Upper lobe of left lung (tissue), 6 donors: ENCODE measurements around the gene BANF1. TPM values are rescaled to one million over a fixed set of nuclear protein-coding genes. Genes with fewer than 3 reads are reported as not detected.
"Not testable (repeated sequence)": the region's sequence is repeated elsewhere in the genome, so short reads cannot be mapped to it uniquely, and the experiment has no call there.

Source experiments
- ATAC-seq, 2 donors: fragments of 200-7000 bp; cut with Tn5 transposase; one replicate each; pipeline ENCODE4 v1.9.1; 2022; ENCODE audit warnings: mild to moderate bottlenecking in 2 of 2, moderate library complexity in 2 of 2; ENCODE audit not compliant: low FRiP score in 2 of 2
- DNase-seq, 2 donors: peaks; one replicate each; pipeline ENCODE4 v3.0.0-alpha.2; 2019 to 2020
- H3K27ac ChIP-seq, 4 donors: fragments of 200-600 bp; sonication (generic); one replicate each; pipeline ENCODE4 v1.5.1; 2016 to 2019
- H3K27me3 ChIP-seq, 4 donors: fragments of 200-600 bp; sonication (generic); one replicate each; pipeline ENCODE4 v1.5.1; 2017 to 2019
- H3K36me3 ChIP-seq, 4 donors: fragments of 200-600 bp; sonication (generic); one replicate each; pipeline ENCODE4 v1.5.1; 2016 to 2019
- H3K4me1 ChIP-seq, 4 donors: fragments of 200-600 bp; sonication (generic); one replicate each; pipeline ENCODE4 v1.5.1; 2018 to 2019
- H3K4me3 ChIP-seq, 4 donors: fragments of 200-600 bp; sonication (generic); one replicate each; pipeline ENCODE4 v1.5.1; 2017 to 2019; ENCODE audit warnings: mild to moderate bottlenecking in 2 of 4, moderate library complexity in 1 of 4
- H3K9me3 ChIP-seq, 4 donors: fragments of 200-600 bp; sonication (generic); one replicate each; pipeline ENCODE4 v1.5.1; 2018 to 2019
- CTCF ChIP-seq, 6 experiments: fragments of 450-650 bp in 4 of 6; fragments of 200-600 bp in 2 of 6; sonication (generic) in 2 of 6; IDR thresholded peaks; one replicate each; pipeline ENCODE4 v1.5.1; 2016 to 2019; ENCODE audit warnings: antibody characterized with exemption in 6 of 6
- EP300 ChIP-seq, 4 donors: sonication (generic); formaldehyde crosslinking; IDR thresholded peaks; one replicate each; pipeline ENCODE4 v1.5.1; 2017; ENCODE audit warnings: antibody characterized with exemption in 4 of 4, control low read depth in 2 of 4
- POLR2A ChIP-seq, 4 donors: fragments of 450-650 bp; IDR thresholded peaks; one replicate each; pipeline ENCODE4 v1.5.1; 2016 to 2017; ENCODE audit warnings: antibody characterized with exemption in 4 of 4, mild to moderate bottlenecking in 2 of 4
- POLR2AphosphoS5 ChIP-seq, 2 donors: sonication (generic); formaldehyde crosslinking; IDR thresholded peaks; one replicate each; pipeline ENCODE4 v1.5.1; 2017; ENCODE audit warnings: antibody characterized with exemption in 2 of 2
- WGBS, 2 donors: methylation state at CpG; one replicate each; pipeline ENCODE4 v1.1.5; 2017 to 2018; 5-methylcytosine and 5-hydroxymethylcytosine counted together
- total RNA-seq, 6 donors: library from RNA; depleted of rRNA in 4 of 6; stranded (reverse); fragments of >200 nt in 4 of 6; gene quantifications; one replicate each; pipeline versions ENCODE4 v1.1.0 to v1.2.1, GENCODE V29; 2016 to 2021
- donor health status: DM: no; HTN: no; CAD: no; lungs with moderate emphysema.
- donor health status: DM: no; HTN: yes; CAD: no; lungs with severe emphysema.

BANF1 gene
- total RNA-seq, 6 donors from 2014 or later = 32.5 to 201 (median 53.8) TPM

- Histone ChIP-seq H3K9me3 (no peaks in the 10 kb centered on the region), H3K27ac (peak overlapping the region in 1 of 4 donors; percentile 38), H3K4me3 (no peak overlapping the region), H3K36me3 (peaks cover 0 to 18% (median 8%) of the 10 kb centered on the region in 4 donors), H3K27me3 (peaks cover 0 to 10% (median 4%) of the 10 kb centered on the region in 4 donors), H3K4me1 (peaks cover 16 to 19% (median 17%) of the 10 kb centered on the region in 4 donors)
- TF ChIP-seq POLR2AphosphoS5 (IDR thresholded peaks at IDR 0.05) (no peak), EP300 (IDR thresholded peaks at IDR 0.05) (no peak), POLR2A (IDR thresholded peaks at IDR 0.05) (no peak), CTCF (IDR thresholded peaks at IDR 0.05) (no peak)
- WGBS, 2 donors = 45 to 47% methylated on average over 4 to 5 of the region's 5 CpGs
- ATAC-seq (no peak), DNase-seq (no peak)
Measured at GRCh38 chr11:66007201-66007634, 4.9 kb downstream of the BANF1 start.

- no peak for TF ChIP-seq POLR2A (IDR thresholded peaks at IDR 0.05)
- no peak for TF ChIP-seq CTCF (IDR thresholded peaks at IDR 0.05)
- TF ChIP-seq POLR2AphosphoS5 (IDR thresholded peaks at IDR 0.05) = no peak
- Histone ChIP-seq H3K4me1 (peaks cover 13 to 22% (median 16%) of the 10 kb centered on the region in 4 donors), H3K27me3 (peaks cover 0 to 12% (median 5%) of the 10 kb centered on the region in 4 donors), H3K9me3 (no peaks in the 10 kb centered on the region), H3K4me3 (no peak overlapping the region), H3K36me3 (peaks cover 0 to 18% (median 8%) of the 10 kb centered on the region in 4 donors), H3K27ac (no peak overlapping the region)
- 89 to 94% methylated on average over 2 of the region's 2 CpGs for WGBS, 2 donors
- DNase-seq (no peak), ATAC-seq (no peak)
Measured at GRCh38 chr11:66008095-66008467, 5.8 kb downstream of the BANF1 start.

- Histone ChIP-seq H3K4me3 (no peak overlapping the region), H3K4me1 (peaks cover 8 to 22% (median 13%) of the 10 kb centered on the region in 4 donors), H3K27me3 (peaks cover 0 to 12% (median 5%) of the 10 kb centered on the region in 4 donors), H3K36me3 (peaks cover 0 to 17% (median 8%) of the 10 kb centered on the region in 4 donors), H3K27ac (no peak overlapping the region), H3K9me3 (no peaks in the 10 kb centered on the region)
- WGBS, 2 donors = 51 to 62% methylated on average over 4 to 10 of the region's 10 CpGs
- no peak for TF ChIP-seq POLR2A (IDR thresholded peaks at IDR 0.05)
- ATAC-seq = no peak
- DNase-seq = no peak
Measured at GRCh38 chr11:66008468-66009101, 6.3 kb downstream of the BANF1 start.

GRCh38 chr11:66010036-66010435, 7.7 kb downstream of the BANF1 start:
- 67 to 80% methylated on average over 4 of the region's 4 CpGs for WGBS, 2 donors
- not testable (repeated sequence) for H3K4me3 ChIP-seq, ATAC-seq, DNase-seq, H3K27ac ChIP-seq, H3K36me3 ChIP-seq, H3K9me3 ChIP-seq
- Histone ChIP-seq H3K4me1 (peaks cover 9 to 24% (median 14%) of the 10 kb centered on the region in 4 donors), H3K27me3 (peaks cover 0 to 12% (median 5%) of the 10 kb centered on the region in 4 donors)

- DNase-seq (peak in 1 of 2 donors; percentile 93), ATAC-seq (peak; percentile 65 to 85)
- Histone ChIP-seq H3K4me3 (peak overlapping the region in 3 of 4 donors; percentile 5 to 28 (median 24)), H3K9me3 (no peaks in the 10 kb centered on the region), H3K36me3 (no peaks in the 10 kb centered on the region), H3K27ac (peak overlapping the region; percentile 50 to 79 (median 74)), H3K27me3 (peaks cover 0 to 12% (median 5%) of the 10 kb centered on the region in 4 donors), H3K4me1 (peaks cover 9 to 30% (median 16%) of the 10 kb centered on the region in 4 donors)
- TF ChIP-seq CTCF (IDR thresholded peaks at IDR 0.05) (no peak), POLR2A (IDR thresholded peaks at IDR 0.05) (peak in 2 of 4 donors; percentile 29 to 36), EP300 (IDR thresholded peaks at IDR 0.05) (no peak), POLR2AphosphoS5 (IDR thresholded peaks at IDR 0.05) (peak; percentile 28 to 60)
- 32 to 48% methylated on average over 12 to 14 of the region's 14 CpGs for WGBS, 2 donors
Measured at GRCh38 chr11:66011239-66011784, 9.0 kb downstream of the BANF1 start.
